ENCODE results near the gene SLC6A16.

Gene SLC6A16

DNA sequence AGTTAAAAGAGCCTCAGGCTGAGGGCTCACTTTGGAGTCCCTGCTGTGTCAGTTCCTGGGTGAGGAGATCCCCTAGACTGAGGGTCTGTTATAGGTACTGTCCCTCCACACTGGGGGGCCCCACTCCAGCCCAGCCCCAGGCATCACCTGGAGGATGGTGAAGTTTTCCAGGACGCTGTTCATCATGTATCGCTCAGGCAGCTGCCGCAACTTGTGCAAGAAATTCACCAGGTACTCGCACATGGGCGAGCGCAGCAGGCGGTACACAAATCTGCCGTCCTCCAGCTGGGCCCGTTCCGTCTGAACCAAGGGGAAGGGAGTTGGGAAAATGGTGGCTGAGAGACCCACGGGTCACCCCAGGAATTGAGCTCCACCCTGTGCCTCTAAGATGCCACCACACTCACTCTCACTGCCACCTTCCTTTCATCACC, 17.3 kb upstream of the SLC6A16 start:
- peaks cover 11% of the 10 kb centered on the region for H3K27me3 ChIP-seq (ENCODE audit: control insufficient read depth, insufficient read depth, low read length)
- no peaks in the 10 kb centered on the region for H3K9me3 ChIP-seq (ENCODE audit: control insufficient read depth, low read depth, low read length)
- H3K9ac ChIP-seq (ENCODE audit: low read length) = no peak overlapping the region
- H3K36me3 ChIP-seq (ENCODE audit: control insufficient read depth, low read depth, low read length) = peaks cover 61% of the 10 kb centered on the region
- H3K27ac ChIP-seq (ENCODE audit: low read length) = no peak overlapping the region
- peaks cover 7% of the 10 kb centered on the region for H3K4me1 ChIP-seq (ENCODE audit: control insufficient read depth, low read depth, low read length)
- H3K4me3 ChIP-seq (ENCODE audit: low read length) = no peak overlapping the region

- Histone ChIP-seq H3K36me3 (ENCODE audit: control insufficient read depth, low read depth, low read length) (peaks cover 49% of the 10 kb centered on the region), H3K27ac (ENCODE audit: low read length) (no peak overlapping the region)
These were observed 16.1 kb upstream of the SLC6A16 start for GRCh38 chr19:49340865-49341718.

DNA sequence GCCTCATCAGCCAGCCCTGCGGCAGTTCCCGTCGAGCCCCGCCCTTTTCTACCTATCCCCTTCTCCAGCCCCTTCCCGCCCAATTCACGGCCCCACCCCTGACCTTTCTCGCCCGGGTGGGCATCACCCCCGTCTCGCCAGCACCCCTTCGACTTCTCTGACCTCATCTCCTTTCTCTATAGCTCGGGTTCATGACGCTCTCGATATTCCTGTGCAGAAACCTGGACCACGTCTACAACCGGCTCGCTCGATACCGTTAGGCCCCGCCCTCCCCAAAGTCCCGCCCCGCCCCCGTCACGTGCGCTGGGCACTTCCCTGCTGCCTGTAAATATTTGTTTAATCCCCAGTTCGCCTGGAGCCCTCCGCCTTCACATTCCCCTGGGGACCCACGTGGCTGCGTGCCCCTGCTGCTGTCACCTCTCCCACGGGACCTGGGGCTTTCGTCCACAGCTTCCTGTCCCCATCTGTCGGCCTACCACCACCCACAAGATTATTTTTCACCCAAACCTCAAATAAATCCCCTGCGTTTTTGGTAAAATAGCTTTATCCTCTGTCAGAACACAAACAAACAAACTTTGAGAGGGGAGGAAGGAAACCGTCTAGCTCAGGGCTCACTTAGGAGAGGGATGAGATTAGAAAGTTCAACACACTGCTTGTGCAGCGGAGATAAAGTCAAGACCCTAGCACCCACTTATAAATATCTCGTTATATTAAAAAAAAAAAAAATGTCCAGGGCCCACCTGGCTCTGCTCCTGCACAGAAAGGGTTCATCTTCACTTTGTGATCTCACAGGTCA, 15.3 kb upstream of the SLC6A16 start:
- Histone ChIP-seq H3K27ac (ENCODE audit: low read length) (no peak overlapping the region), H3K9me3 (ENCODE audit: control insufficient read depth, low read depth, low read length) (no peaks in the 10 kb centered on the region), H3K9ac (ENCODE audit: low read length) (no peak overlapping the region), H3K4me3 (ENCODE audit: low read length) (peak overlapping the region; percentile 3), H3K27me3 (ENCODE audit: control insufficient read depth, insufficient read depth, low read length) (peaks cover 20% of the 10 kb centered on the region), H3K36me3 (ENCODE audit: control insufficient read depth, low read depth, low read length) (peaks cover 43% of the 10 kb centered on the region), H3K4me1 (ENCODE audit: control insufficient read depth, low read depth, low read length) (peaks cover 7% of the 10 kb centered on the region)

More at GRCh38 chr19:49340865-49341718, 16.1 kb upstream of the SLC6A16 start:
- no peak overlapping the region for H3K4me3 ChIP-seq (ENCODE audit: low read length)
- no peak overlapping the region for H3K9ac ChIP-seq (ENCODE audit: low read length)
- H3K27me3 ChIP-seq (ENCODE audit: control insufficient read depth, insufficient read depth, low read length) = peaks cover 20% of the 10 kb centered on the region
- H3K4me1 ChIP-seq (ENCODE audit: control insufficient read depth, low read depth, low read length) = peaks cover 7% of the 10 kb centered on the region
- H3K9me3 ChIP-seq (ENCODE audit: control insufficient read depth, low read depth, low read length) = no peaks in the 10 kb centered on the region

GRCh38 chr19:49339301-49340068, 14.5 kb upstream of the SLC6A16 start:
- peaks cover 7% of the 10 kb centered on the region for H3K4me1 ChIP-seq (ENCODE audit: control insufficient read depth, low read depth, low read length)
- peak overlapping the region; percentile 35 for H3K9ac ChIP-seq (ENCODE audit: low read length)
- peak overlapping the region; percentile 41 for H3K4me3 ChIP-seq (ENCODE audit: low read length)
- peaks cover 35% of the 10 kb centered on the region for H3K36me3 ChIP-seq (ENCODE audit: control insufficient read depth, low read depth, low read length)
- peaks cover 20% of the 10 kb centered on the region for H3K27me3 ChIP-seq (ENCODE audit: control insufficient read depth, insufficient read depth, low read length)
- peak overlapping the region; percentile 44 for H3K27ac ChIP-seq (ENCODE audit: low read length)
- H3K9me3 ChIP-seq (ENCODE audit: control insufficient read depth, low read depth, low read length) = no peaks in the 10 kb centered on the region

GRCh38 chr19:49338691-49339300, 13.8 kb upstream of the SLC6A16 start:
- H3K4me1 ChIP-seq (ENCODE audit: control insufficient read depth, low read depth, low read length) = peaks cover 7% of the 10 kb centered on the region
- peaks cover 20% of the 10 kb centered on the region for H3K27me3 ChIP-seq (ENCODE audit: control insufficient read depth, insufficient read depth, low read length)
- peak overlapping the region; percentile 35 for H3K9ac ChIP-seq (ENCODE audit: low read length)
- H3K9me3 ChIP-seq (ENCODE audit: control insufficient read depth, low read depth, low read length) = no peaks in the 10 kb centered on the region
- peak overlapping the region; percentile 44 for H3K27ac ChIP-seq (ENCODE audit: low read length)
- peaks cover 28% of the 10 kb centered on the region for H3K36me3 ChIP-seq (ENCODE audit: control insufficient read depth, low read depth, low read length)
- peak overlapping the region; percentile 54 for H3K4me3 ChIP-seq (ENCODE audit: low read length)

DNA sequence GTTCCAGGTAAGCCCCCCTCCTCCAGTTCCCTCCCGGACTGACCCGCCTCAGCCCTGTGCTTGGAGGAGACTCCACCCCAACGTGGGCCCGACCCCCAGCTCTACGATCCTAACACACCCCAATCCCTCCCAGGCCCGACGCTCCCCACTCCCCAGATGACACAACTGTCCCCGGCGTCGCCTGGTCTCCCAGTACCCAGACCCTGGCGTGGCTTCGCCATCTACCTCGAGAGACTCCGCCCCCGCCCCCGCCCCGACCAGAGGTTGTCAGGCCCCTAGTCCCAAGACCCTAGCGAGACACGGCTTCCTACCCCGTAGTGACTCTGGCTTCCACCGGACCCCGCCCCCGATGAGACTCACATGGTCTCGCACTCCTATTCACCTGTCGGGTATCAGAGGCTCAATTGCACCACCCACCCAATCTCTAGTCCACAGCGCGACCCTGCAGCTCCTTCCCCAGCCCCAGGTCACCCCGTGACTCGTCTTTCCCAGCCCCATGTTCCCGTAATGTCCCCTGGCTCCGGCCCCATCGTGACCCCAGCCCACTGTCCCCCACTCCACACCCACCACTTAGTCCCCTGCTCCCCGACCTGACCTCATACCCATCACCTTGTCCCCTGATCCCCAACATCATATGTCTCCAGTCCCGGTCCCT, 13.2 kb upstream of the SLC6A16 start:
- Histone ChIP-seq H3K9me3 (ENCODE audit: control insufficient read depth, low read depth, low read length) (no peaks in the 10 kb centered on the region), H3K27me3 (ENCODE audit: control insufficient read depth, insufficient read depth, low read length) (peaks cover 20% of the 10 kb centered on the region), H3K27ac (ENCODE audit: low read length) (no peak overlapping the region), H3K4me1 (ENCODE audit: control insufficient read depth, low read depth, low read length) (peaks cover 7% of the 10 kb centered on the region), H3K9ac (ENCODE audit: low read length) (no peak overlapping the region), H3K4me3 (ENCODE audit: low read length) (peak overlapping the region; percentile 54), H3K36me3 (ENCODE audit: control insufficient read depth, low read depth, low read length) (peaks cover 22% of the 10 kb centered on the region)

DNA sequence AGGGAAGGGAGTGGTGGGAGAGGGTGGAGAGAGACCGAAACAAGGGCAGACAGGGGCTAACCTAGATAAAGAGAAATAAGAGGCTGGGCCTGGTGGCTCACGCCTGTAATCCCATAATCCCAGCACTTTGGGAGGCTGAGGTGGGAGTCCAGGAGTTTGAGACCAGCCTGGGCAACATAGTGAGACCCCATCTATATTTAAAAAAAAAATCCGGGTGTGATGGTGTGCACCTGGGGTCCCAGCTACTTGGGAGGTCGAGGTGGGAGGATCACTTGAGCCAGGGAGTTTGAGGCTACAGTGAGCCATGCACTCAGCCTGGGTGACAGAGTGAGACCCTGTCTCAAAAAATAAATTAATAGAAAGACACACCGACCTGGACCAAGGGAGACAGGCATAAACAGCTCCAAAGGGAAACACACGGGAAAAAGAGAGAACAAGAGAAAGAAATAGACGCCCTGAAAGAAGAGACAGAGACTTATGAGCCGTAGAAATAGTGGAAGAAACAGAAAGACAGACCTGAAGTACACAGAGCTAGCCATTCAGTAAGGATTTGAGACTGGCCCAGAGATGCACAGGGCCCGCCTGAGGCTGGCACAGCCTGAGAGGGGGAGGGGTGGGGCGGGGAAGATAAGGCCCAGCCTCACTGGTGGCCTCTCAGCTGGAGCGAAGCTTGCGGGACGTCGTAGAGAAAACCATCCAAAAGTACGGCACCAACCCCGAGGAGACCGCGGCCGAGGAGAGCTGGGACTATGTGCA, 12.5 kb upstream of the SLC6A16 start:
- no peaks in the 10 kb centered on the region for H3K9me3 ChIP-seq (ENCODE audit: control insufficient read depth, low read depth, low read length)
- H3K27ac ChIP-seq (ENCODE audit: low read length) = no peak overlapping the region
- H3K27me3 ChIP-seq (ENCODE audit: control insufficient read depth, insufficient read depth, low read length) = peaks cover 20% of the 10 kb centered on the region
- H3K4me1 ChIP-seq (ENCODE audit: control insufficient read depth, low read depth, low read length) = peaks cover 7% of the 10 kb centered on the region
- H3K4me3 ChIP-seq (ENCODE audit: low read length) = peak overlapping the region; percentile 54
- H3K9ac ChIP-seq (ENCODE audit: low read length) = no peak overlapping the region
- peaks cover 15% of the 10 kb centered on the region for H3K36me3 ChIP-seq (ENCODE audit: control insufficient read depth, low read depth, low read length)

DNA sequence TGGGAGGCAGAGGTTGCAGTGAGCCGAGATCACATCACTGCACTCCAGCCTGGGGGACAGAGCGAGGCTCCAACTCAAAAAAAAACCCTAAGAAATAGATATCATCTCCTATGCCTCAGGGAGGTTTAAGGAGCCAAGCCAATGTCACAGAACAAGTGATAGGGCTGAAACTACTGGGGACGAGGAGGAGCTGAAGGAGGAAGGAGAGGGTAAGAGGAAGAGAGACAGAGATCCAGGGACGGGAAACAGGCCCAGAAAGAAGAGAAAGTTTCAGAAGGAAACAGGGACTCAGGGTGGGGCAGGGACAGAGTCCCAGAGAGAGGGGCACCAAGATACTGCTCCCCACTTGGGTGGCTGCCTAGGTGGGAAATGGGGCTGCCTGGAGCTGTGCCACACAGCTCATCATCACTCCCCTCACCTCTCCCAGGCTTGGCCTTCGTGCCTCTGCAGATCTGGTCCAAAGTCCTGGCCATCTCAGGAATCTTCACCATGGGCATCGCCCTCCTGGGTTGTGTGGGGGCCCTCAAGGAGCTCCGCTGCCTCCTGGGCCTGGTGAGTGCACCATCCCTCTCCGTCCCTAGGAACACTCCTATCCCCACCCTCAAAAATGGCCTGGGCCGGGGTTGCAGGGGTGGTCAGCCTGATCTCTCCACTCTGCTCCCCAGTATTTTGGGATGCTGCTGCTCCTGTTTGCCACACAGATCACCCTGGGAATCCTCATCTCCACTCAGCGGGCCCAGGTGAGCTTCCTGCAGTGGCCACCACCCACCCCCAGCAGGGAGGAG, 11.7 kb upstream of the SLC6A16 start:
- Histone ChIP-seq H3K9me3 (ENCODE audit: control insufficient read depth, low read depth, low read length) (no peaks in the 10 kb centered on the region), H3K27ac (ENCODE audit: low read length) (no peak overlapping the region), H3K4me3 (ENCODE audit: low read length) (no peak overlapping the region), H3K9ac (ENCODE audit: low read length) (no peak overlapping the region), H3K27me3 (ENCODE audit: control insufficient read depth, insufficient read depth, low read length) (peaks cover 20% of the 10 kb centered on the region), H3K4me1 (ENCODE audit: control insufficient read depth, low read depth, low read length) (peaks cover 7% of the 10 kb centered on the region), H3K36me3 (ENCODE audit: control insufficient read depth, low read depth, low read length) (peaks cover 9% of the 10 kb centered on the region)

DNA sequence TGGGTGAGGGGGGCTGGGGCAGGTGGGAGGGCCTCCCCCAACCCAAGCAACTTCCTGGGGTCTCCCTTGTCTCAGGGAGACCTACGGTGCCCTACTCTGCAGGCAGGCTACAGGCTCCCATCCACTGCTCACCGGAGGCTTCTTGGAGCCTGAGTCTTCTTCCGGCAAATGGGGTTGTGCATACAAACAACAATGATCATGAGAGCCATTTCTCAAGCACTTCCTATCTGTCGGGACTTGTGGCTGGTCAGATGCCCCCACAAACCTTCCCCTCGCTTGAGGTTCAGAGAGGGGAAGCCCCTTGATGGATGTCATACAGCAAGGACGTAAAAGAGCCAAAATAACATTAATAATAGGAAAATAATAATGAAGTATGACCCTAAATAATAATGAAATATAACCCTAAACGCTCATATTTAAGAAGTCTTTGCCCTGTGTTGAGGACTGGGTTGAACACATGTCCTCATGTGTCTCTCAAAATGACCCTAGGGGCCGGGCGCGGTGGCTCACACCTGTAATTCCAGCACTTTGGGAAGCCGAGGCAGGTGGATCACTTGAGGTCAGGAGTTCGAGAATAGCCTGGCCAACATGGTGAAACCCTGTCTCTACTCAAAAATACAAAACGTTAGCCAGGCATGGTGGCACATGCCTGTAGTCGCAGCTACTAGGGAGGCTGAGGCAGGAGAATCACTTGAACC, 10.9 kb upstream of the SLC6A16 start:
- Histone ChIP-seq H3K27ac (ENCODE audit: low read length) (no peak overlapping the region), H3K4me1 (ENCODE audit: control insufficient read depth, low read depth, low read length) (peaks cover 7% of the 10 kb centered on the region)

More for the DNA sequence above, 10.9 kb upstream of the SLC6A16 start:
- no peak overlapping the region for H3K4me3 ChIP-seq (ENCODE audit: low read length)
- H3K9ac ChIP-seq (ENCODE audit: low read length) = no peak overlapping the region
- H3K27me3 ChIP-seq (ENCODE audit: control insufficient read depth, insufficient read depth, low read length) = peaks cover 20% of the 10 kb centered on the region
- H3K9me3 ChIP-seq (ENCODE audit: control insufficient read depth, low read depth, low read length) = no peaks in the 10 kb centered on the region
- peaks cover 2% of the 10 kb centered on the region for H3K36me3 ChIP-seq (ENCODE audit: control insufficient read depth, low read depth, low read length)

Measured in iPS-18a (cell line).